ENCODE results near the gene TSTD2.

DNA sequence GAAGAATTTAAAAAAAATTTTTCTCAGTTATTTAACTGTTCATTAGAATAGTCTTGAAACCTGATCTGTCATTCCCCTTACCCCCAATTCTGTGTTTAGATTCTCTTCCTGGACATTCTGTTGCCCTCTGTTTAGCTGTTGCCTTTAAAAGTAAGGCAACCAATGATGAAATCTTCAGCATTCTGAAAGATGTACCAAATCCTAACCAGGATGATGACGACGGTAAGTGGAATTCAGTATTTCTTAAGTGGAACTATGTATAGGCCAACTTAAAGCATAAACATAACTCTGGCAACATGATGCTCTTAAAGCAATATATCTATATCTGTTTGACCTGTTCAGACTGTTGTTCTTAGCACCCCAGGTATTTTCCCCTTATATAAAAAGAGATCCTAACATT is 27.7 kb upstream of the TSTD2 start:
- TF ChIP-seq ZNF274 (IDR thresholded peaks at IDR 0.05; ENCODE audit: low read depth, low read length) (no peak), YY1 (IDR thresholded peaks at IDR 0.05; ENCODE audit: insufficient read depth, insufficient read length) (no peak), SUZ12 (IDR thresholded peaks at IDR 0.05; ENCODE audit: extremely low read depth, insufficient read depth, insufficient read length) (no peak)

Measured in NT2/D1 (cell line).